ENCODE data around the gene CCR7. TPM values are rescaled to one million over a fixed set of nuclear protein-coding genes. Genes with fewer than 3 reads are reported as not detected.

Gene CCR7
- total and polyA plus RNA-seq, 2 of the 13 experiments (the other 11 are each of a cell fraction or from before 2014, with no cell fraction given): 0.04 to 0.53 TPM

DNA sequence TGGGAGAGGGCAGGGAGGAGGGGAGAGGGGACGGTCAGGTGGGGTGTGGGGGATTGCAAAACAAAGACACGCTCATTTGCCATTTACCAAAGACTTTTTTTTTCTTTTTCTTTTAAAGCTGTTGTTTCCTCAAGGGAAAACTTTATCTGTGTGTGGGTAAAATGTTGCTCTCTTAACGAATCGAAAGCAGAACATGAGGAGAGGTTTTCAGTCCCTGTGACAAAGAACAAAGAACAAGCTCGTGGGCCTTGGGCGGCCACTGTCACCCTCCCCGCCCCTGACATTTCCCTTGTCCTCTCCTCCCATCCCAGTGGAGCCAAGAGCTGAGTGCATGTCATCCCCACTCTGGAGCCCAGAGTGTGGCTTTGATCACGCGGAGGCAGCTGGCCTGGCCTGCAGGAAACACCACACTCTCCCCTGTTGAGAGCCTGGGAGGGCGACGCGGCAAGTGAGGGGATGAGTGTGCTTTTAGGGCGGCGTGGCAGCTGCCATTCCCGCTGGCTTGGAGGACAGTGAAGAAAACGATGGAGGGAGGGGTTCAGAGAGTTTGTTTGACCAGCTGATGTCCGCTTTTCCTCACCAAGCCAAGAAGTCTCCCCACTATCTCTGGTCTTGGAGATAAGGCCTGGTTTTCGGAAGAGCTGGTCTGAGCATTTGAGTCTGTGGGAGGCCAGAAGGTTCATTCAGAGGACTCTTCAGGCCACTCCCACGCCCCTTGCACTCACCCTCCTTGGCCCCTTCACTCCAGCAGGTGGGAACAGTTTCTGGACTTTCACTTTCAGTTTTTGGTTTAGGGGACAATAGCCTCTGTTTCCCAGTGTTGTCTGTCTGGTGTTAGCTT is 11.4 kb downstream of the CCR7 start (continued):
- TF ChIP-seq, protein P1, sequence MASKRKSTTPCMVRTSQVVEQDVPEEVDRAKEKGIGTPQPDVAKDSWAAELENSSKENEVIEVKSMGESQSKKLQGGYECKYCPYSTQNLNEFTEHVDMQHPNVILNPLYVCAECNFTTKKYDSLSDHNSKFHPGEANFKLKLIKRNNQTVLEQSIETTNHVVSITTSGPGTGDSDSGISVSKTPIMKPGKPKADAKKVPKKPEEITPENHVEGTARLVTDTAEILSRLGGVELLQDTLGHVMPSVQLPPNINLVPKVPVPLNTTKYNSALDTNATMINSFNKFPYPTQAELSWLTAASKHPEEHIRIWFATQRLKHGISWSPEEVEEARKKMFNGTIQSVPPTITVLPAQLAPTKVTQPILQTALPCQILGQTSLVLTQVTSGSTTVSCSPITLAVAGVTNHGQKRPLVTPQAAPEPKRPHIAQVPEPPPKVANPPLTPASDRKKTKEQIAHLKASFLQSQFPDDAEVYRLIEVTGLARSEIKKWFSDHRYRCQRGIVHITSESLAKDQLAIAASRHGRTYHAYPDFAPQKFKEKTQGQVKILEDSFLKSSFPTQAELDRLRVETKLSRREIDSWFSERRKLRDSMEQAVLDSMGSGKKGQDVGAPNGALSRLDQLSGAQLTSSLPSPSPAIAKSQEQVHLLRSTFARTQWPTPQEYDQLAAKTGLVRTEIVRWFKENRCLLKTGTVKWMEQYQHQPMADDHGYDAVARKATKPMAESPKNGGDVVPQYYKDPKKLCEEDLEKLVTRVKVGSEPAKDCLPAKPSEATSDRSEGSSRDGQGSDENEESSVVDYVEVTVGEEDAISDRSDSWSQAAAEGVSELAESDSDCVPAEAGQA (IDR thresholded peaks at IDR 0.05; ENCODE audit: low read depth): no peak
- TF ChIP-seq, protein P1 (CRISPR knock-in tag; IDR thresholded peaks at IDR 0.05; ENCODE audit: borderline replicate concordance): no peak
- TF ChIP-seq MED13 (CRISPR knock-in tag; IDR thresholded peaks at IDR 0.05) (no peak), GZF1 (CRISPR knock-in tag; IDR thresholded peaks at IDR 0.05) (no peak), SRSF9 (IDR thresholded peaks at IDR 0.05; ENCODE audit: borderline replicate concordance, insufficient read depth, low read depth, low read length, poor library complexity, severe bottlenecking) (no peak), ZNF782 (CRISPR knock-in tag; IDR thresholded peaks at IDR 0.05; ENCODE audit: borderline replicate concordance) (no peak), KDM3A (CRISPR knock-in tag; IDR thresholded peaks at IDR 0.05; ENCODE audit: low read depth) (peak; percentile 22; the same call in 1 of the 2 replicates), ZSCAN9 (CRISPR knock-in tag; IDR thresholded peaks at IDR 0.05; ENCODE audit: borderline replicate concordance) (no peak), JUN (CRISPR knock-in tag; IDR thresholded peaks at IDR 0.05) (no peak), ZNF101 (CRISPR knock-in tag; IDR thresholded peaks at IDR 0.05; ENCODE audit: borderline replicate concordance, low read depth) (no peak), FLYWCH1 (CRISPR knock-in tag; IDR thresholded peaks at IDR 0.05) (no peak), ZNF335 (CRISPR knock-in tag; IDR thresholded peaks at IDR 0.05) (no peak), ZNF616 (CRISPR knock-in tag; IDR thresholded peaks at IDR 0.05; ENCODE audit: low read depth) (no peak), ARHGAP35 (CRISPR knock-in tag; IDR thresholded peaks at IDR 0.05; ENCODE audit: borderline replicate concordance) (no peak), ZC3H13 (CRISPR knock-in tag; IDR thresholded peaks at IDR 0.05) (no peak)
- TF ChIP-seq, protein P2, sequence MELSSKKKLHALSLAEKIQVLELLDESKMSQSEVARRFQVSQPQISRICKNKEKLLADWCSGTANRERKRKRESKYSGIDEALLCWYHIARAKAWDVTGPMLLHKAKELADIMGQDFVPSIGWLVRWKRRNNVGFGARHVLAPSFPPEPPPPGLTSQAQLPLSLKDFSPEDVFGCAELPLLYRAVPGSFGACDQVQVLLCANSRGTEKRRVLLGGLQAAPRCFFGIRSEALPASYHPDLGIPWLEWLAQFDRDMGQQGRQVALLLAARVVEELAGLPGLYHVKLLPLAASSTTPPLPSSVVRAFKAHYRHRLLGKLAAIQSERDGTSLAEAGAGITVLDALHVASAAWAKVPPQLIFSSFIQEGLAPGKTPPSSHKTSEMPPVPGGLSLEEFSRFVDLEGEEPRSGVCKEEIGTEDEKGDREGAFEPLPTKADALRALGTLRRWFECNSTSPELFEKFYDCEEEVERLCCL (CRISPR knock-in tag; IDR thresholded peaks at IDR 0.05; ENCODE audit: borderline replicate concordance): no peak
- TF ChIP-seq, protein P3, sequence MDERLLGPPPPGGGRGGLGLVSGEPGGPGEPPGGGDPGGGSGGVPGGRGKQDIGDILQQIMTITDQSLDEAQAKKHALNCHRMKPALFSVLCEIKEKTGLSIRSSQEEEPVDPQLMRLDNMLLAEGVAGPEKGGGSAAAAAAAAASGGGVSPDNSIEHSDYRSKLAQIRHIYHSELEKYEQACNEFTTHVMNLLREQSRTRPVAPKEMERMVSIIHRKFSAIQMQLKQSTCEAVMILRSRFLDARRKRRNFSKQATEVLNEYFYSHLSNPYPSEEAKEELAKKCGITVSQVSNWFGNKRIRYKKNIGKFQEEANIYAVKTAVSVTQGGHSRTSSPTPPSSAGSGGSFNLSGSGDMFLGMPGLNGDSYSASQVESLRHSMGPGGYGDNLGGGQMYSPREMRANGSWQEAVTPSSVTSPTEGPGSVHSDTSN (CRISPR knock-in tag; IDR thresholded peaks at IDR 0.05): no peak
- TF ChIP-seq, protein P4, sequence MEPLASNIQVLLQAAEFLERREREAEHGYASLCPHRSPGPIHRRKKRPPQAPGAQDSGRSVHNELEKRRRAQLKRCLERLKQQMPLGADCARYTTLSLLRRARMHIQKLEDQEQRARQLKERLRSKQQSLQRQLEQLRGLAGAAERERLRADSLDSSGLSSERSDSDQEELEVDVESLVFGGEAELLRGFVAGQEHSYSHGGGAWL (CRISPR knock-in tag; IDR thresholded peaks at IDR 0.05): no peak
- TF ChIP-seq, protein P5, sequence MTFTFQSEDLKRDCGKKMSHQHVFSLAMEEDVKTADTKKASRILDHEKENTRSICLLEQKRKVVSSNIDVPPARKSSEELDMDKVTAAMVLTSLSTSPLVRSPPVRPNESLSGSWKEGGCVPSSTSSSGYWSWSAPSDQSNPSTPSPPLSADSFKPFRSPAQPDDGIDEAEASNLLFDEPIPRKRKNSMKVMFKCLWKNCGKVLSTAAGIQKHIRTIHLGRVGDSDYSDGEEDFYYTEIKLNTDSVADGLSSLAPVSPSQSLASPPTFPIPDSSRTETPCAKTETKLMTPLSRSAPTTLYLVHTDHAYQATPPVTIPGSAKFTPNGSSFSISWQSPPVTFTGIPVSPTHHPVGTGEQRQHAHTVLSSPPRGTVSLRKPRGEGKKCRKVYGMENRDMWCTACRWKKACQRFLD (CRISPR knock-in tag; IDR thresholded peaks at IDR 0.05; ENCODE audit: borderline replicate concordance): 0 out of 2 replicates have a peak, but pooled peaks have one; percentile 26
